NCI-H774 (cell line): Measurements from ENCODE around the gene ISM2.

Experiments
- DNase-seq: peaks from one replicate; lab custom pipeline; 2025; lab: John Stamatoyannopoulos, UW

ISM2 gene

DNA sequence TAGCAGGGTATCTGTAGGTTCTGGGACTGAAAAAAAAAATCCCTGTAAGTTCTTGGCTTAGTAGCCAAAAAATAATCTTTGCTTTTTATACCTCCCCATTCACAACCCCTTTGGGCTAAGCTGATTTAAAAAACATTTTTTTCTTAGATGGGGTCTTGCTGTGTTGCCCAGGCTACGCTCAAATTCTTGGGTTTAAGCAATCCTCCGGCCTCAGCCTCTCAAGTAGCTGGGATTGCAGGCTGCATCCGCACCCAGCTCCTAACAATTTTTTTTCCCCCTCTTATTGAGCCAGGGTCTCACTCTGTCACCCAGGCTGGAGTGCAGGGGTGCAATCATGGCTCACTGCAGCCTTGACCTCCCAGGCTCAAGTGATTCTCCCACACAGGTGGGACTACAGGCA, 9.1 kb upstream of the ISM2 start:
- DNase-seq = no peak

DNA sequence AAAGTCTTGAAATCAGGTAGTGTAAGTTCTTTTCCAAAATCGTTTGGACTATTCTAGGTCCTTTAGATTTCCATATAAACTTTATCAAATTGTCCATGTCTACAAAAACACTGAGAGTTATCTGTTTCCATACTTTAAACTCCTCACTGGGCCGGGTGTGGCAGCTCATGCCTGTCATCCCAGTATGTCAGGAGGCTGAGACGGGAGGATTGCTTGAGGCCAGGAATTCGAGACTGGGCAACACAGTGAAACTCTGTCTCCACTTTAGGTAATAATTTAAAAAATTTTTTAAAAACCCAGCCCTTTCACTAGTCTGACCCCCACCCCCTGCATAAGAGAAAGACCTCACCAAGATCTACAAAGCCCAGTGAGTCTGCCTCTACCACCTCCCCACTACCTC, 6.4 kb upstream of the ISM2 start:
- DNase-seq = no peak

DNA sequence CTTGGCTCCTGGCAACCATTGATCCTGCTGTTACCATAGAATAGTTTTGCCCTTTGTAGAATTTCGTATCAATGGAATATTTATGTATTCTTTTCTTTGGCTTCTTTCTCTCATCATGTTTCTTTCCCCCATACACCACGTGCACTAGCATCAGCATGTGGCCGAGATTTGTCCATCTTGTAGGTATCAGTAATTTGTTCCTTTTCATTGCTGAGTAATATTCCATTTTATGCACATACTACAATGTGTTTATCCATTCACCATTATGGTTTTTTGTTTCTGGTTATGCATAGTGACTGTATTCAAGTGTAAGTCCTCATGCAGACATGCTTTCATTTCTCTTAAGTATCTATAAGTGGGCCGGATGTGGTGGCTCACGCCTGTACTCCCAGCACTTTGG, 4.5 kb upstream of the ISM2 start:
- DNase-seq = no peak

DNA sequence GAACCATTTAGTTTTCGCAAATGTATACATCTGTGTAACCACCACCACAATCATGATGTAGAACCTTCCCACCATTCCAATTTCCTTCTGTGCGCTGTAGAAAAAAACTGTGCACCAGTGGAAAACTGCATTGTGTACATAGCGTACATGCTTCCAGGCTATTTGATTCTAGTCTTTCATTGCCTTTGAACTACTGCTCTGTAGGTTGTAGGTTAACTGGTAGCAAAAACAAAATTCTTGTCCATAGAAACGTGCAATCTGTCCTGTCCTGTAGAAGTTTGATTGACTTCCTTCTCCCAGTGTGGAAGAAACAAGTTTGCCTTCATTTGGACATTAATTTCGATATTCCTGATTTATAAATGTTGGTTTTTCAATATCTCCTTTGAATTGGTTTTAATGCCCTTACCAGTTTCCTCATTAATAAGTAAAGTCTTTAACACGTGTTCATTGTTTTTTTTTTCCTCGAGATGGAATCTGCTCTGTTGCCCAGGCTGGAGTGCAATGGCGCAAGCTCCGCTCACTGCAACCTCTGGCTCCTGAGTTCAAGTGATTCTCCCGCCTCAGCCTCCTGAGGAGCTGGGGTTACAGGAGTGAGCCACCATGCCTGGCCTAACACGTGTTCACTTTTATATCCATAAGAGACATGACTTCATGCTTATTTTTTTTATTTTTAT, 3.6 kb upstream of the ISM2 start:
- no peak for DNase-seq

DNA sequence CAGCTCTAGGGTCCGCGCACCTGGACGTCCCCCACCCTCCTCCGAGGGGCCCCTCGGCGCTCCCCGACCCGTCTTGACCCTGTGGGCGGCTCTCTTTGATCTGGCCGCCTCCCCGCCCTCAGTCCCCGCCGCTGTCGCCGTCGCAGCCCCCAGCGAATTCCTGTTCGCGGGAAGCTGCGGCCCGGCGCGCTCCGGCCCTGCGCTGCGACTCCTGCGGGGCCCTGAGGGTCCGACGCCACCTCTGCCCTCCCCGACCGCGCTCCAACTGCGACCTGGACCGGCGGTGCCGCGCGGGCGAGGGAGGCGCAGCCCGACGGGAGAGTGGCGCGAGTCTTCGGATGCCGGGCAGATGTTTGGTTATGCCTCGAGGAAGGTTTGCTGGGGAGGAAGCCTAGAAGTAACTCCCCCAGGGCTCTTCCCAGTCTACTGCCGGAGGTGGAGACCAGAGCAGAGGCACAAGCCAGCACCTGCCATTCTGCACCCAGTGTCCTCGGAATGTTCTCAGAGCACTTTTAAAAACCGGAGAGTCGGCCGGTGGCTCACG, 440 bp upstream of the ISM2 start:
- DNase-seq = no peak

DNA sequence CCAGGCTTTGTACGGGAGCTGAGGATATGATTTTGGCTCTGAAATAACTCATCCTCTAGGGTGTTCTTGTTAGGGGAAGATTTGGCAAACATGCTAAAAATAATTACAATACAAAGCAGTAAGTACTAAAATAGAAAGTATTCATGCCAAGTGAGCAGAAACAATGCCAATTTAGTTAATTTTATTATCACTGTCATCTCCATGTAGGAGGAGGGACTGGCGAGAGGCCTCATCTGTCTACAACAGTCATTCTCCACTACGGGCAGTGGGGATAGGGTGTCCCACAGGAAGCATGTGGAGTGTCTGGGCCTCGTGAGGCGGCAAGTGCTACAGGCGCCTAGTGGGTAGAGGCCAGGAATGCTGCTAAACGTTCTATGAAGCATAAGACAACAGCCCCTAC, 3.3 kb downstream of the ISM2 start:
- DNase-seq = no peak

DNA sequence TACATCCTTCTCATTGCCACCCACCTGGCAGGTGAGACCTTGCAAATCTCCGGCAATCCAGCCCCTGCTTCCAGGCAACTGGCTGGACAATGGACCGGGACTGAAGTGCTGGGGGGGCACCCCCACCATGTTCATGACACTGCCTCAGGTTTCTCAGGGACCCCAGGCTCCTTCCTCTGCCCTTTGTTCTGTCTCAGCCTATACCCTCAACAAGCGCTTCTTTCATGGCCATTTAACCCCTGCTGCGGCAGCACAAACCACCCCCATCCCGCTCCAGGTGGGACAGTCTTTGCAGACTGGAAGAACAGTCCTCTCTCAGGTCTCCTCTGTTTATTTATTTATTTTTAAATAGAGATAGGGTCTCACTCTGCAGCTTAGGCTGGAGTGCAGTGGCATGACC, 7.6 kb downstream of the ISM2 start:
- DNase-seq = no peak

DNA sequence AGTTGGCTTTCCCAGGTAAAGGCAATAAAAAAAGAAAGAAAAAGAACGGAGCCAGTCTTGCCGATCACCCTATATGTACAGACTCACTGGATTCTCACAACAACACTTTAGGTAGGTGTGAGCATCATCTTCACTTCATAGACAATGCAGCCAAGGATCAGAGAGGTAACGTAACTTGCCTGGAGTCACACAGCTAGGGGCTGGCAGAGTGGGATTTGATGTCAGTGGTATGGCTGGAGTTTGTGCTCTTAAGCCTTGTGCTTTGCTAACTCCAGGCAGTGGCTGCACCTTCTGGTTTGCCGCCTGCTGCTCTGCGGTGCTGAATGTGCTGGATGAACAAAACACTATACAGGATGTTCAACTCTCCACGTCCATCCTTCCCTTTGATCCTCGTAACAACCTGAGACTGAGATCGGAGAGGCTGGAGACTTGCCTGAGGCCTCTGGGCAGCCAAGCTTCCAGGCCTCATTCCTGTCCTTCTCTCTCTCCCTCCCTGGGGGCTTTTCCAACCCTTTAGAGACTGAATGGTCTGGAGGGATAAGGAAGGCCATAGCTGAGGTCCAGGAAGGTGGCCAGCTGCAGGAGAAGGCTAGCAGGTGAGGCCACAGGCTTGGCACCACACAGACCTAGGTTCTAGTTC, 8.1 kb downstream of the ISM2 start:
- DNase-seq = no peak

DNA sequence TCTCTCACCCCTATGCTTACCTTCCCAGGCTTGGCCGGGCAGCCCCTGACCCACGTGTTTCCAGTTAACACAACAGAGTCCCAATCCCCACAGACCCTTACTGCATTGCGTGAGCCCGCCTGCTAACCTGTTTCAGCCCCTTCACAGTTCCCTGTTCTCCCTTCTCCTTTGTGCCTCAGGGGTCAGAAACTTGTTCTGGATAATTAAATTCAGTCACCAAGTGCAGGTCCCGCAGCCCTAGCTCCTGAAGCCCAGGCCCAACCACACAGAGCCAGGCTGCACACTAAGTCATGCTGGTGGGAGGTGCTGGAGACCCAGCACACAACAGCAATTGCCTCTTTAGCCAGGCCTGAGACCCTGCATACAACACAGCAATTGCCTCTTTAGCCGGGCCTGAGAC, 9.6 kb downstream of the ISM2 start:
- DNase-seq = no peak

DNA sequence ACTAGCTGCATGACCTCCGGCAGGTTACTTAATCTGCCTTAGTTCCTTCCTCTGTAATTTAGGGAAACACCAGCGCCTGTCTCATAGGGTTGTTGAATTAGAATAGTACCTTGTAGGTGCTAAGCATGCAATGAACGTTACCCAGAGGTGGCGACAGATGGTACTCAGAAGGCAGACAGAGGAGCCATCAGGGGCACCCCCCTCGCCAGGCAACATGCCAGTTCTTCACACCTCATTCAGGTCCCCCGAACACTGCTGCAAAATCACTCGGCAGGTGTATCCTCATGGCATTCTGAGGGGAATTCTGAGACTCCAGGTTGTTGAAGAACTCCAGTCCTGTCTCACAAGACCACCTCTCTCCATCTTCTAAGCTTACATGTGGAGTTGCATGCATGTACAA, 10.1 kb downstream of the ISM2 start:
- no peak for DNase-seq

DNA sequence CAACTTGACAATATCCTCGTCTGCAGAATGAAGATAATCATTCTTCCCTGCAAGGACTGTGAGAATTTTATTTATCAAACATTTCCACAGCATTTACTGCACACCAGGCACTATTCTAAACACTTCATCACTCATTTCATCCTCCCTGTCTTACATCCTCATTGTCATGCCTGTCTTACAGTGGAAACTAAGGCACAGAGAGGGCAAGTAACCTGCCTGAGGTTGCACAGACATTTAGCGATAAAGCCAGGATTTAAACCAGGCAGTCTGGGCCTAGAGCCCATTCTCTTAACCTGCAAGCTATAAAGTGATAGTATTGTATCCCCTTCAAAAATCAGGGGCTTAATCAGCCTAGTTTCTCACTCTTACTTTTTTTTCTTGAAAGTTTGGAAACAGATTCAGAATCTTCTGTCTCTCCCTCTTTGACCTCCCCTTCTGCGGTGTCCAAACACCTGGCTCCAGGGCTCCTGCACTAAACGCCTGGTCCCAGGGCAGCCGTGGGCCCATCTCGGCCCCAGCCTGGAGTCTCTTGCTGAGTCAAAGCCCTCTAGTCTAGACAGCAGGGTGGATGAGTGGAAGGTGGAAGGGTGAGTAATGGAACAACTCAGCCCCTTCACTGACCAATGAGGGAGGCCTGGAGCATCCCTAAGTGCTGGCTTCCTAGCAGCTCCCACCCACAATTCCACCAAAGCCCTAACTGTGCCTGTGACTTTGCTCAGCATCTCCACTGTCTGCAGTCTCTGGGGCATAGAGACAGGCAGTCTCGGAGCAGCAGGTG, 12.5 kb downstream of the ISM2 start:
- no peak for DNase-seq

DNA sequence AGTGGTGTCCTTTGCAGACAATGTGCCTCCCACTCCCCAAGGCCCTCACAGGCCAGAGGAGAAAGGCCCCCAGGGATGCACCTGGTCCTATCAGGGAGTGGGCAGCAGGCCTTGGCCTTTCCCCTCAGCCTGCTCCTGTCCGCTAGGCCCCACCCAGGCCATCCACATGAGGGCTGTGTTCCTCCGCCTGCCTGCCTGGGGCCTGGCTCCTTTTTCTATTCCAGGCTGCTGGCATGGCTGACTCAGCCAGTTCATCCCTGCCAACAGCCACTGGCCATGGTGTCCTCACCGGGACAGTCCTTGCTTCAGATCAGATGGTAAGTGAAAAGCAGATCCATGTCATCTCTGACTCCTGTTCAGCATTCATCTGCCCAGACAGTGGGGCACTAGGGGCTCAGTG, 13.4 kb downstream of the ISM2 start:
- DNase-seq = no peak

DNA sequence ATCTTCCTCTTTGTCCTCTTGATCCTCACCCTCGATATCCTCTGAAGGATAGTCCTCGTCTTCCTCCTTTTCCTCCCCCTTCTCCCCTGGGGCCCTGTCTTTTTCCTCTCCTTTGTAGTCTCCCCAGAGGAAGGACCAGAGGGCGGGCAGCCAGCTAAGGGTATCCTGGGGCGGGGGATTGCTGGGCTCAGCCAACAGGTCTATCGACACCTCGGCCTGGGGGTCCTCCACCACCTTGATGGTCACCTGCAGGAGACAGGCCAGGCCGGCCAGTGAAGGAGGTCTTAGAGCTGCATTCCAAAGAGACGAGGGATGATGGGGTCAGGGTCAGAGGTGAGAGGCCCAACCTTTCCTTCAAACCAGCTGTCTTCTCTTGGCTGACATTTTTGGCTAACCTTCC, 16.2 kb downstream of the ISM2 start:
- no peak for DNase-seq

DNA sequence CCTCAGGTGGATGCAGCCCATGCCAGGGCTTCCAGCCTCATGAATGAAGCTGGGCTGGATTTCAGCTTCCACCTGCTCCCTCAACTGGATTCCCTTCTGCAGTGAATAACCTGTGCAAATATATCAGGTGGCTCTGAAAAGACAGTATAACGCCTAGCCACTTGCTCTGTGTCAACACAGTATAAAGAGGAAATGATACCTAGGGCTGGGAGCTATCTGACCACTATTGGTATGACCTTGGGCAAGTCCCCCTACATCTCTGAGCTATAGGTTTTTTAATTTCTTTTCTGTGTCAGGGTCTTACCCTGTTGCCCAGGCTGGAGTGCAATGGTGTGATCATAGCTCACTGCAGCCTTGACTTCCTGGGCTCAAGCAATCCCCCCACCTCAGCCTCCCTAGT, 19.8 kb downstream of the ISM2 start:
- DNase-seq = no peak

DNA sequence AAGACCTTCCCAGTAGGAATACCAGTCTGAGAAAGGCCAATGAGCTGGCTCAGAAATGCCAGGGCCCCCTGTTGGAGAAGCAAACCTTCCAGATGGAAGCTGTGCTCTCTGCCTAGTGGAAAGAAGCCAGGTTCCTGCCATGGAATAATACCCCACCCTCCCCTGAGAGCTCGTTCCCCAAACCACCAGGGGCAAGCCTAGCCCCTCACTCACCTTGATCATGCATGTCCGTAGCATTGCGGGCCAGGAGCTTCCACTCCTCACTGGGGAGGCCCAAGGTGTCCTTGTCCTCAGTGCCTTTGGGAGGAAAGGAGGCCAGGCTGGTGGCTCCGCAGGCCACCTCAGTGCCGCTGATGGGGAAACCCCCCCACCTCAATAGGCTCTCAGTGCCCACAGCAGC, 20.6 kb downstream of the ISM2 start:
- DNase-seq = no peak

DNA sequence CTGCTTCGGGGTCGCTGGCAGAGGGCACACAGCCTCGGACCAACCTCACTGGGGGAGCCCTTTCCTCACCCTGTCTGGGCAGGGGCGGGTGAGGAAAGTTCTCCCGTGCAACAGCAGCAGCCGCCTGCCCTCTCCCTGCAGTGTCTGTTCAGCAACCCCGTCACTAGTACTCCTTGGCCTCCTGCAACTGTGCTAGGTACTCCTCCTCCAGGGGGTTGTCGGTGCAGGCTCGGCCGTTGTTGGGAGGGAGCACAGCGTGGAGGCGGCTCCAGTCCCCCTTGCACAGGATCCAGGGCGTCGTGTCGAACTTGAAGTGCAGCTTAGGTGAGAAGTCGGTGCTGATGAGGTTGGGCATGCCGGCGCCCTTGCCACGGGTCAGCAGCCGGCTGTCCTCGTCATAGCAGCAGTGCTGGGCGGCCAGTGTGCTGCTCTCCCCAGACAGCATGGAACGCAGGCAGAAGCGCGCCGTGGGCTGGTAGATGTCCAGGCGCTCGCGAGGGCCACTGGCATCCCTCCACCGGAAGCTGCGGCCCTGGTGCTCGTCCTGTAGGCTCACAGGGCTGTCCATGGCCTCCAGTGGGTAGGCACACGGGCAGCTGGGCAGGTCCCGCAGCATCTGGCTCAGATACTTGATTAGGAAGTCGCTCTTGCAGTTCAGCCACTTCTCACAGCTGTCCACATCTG, 23.0 kb downstream of the ISM2 start:
- no peak for DNase-seq

DNA sequence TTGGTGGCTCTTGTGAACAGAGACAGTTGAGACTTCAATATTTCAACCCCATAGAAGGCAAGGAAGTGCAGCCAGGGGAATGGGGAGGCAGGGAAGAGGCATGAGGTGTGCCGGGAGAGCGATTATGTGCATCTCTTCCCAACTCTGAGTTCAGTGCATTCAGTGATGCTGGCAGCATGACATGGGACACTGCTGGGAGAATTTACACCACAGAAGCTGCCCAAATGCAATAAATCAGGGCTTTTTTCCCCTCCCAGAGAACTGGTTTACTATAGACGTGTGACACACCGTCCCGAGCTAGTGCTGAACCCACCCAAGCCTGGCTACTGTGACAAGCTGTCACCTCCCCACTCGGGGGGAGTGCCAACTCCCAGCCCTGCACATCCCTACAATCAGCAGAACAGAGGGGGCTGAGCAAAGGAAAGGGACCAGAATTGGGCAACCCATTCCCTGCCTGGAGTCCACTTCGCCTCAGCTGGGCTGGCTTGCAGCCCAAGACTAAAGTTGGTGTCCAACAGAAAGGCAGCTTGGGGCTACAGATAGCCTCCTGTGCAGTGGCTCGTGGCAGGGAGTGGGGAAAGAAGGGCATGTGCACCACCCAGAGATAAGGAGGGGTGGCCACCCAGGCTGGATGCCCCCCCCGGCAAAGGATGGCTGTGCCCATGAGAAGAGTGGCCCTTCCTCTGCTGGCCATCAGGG, 24.0 kb downstream of the ISM2 start:
- DNase-seq = no peak

DNA sequence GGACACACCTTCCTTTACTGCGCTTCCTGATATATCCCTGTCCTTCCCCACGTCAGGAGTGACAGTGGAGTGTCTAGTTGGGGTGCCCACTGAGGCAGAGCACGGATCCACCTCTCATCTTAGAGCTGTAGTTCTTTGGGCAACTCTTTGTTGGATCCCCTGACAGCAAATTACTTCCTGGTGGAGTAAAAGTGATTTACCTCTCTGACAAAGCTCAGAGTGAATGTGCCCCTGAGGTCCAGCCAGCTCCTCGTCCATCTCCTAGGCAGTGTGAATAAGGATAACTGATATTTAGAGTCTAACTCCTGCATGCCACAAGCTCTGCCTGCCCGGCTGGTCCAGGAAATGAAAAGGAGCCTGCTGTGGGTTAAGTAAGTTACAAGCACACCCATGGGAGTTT, 24.7 kb downstream of the ISM2 start:
- DNase-seq = no peak

DNA sequence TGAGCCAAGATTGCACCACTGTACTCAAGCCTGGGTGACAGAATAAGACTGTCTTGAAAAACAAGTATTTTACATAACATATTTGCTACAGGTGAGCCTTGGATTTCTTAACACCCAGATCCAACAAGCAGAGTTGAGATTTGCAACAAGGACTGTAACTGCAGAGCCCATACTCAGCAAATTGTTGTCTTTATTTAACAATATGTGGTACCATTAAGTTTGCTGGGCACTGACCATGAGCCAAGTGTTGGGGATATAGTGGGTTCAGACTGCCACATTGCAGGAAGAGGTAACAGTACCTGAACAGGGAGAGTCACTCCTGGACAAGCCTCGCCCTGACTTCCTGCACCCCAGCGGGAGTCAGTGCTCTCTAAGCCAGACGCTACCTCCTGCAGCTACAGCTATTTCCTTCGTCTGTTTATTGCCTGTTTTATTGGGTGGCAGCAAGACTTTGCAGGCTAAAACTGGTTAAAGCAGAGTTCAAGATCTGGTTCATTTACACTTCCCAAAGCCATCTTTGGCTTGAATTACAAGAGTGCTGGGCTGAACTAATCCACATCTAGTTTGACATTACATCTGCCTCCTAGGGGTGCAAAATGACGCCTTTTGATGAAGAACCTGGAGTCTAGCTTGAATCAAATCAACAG, 28.3 kb downstream of the ISM2 start:
- no peak for DNase-seq

DNA sequence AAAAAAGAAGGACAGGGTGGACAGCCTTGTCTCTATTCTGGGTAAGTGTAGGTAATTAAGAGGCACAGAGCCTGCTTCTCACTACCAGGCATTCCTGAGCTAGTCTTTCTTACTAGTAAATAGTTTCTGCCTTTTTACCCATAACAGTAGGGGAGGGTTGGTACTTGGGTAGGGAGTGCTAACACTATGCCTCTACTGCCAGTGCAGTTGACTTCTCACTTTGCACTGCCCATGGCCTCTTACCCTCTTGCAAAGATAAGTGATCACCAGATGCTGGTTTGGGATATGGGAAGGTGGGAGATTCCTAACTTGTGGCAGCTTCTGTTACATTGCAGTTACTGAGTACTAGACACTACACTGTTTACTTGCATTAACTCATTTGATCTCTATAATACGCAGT, 29.1 kb downstream of the ISM2 start:
- DNase-seq = no peak

DNA sequence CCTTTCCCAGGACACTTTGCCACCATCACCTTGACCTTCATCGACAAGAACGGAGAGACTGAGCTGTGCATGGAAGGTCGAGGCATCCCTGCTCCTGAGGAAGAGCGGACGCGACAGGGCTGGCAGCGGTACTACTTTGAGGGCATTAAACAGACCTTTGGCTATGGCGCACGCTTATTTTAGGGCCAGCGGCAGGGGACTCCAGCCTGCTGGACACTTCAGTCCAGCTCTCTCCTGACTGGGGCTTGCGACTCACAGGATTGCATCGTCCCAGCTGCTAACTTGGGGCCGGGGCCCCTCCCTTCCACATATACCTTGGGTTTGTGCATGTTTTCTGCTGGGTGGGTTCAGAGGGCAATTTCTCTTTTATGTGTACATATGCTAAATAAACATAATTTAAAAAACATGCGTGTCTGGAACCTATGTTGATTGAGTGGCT, 29.5 kb downstream of the ISM2 start:
- DNase-seq = no peak
